ENCODE measurements around the gene CPED1.

DNA sequence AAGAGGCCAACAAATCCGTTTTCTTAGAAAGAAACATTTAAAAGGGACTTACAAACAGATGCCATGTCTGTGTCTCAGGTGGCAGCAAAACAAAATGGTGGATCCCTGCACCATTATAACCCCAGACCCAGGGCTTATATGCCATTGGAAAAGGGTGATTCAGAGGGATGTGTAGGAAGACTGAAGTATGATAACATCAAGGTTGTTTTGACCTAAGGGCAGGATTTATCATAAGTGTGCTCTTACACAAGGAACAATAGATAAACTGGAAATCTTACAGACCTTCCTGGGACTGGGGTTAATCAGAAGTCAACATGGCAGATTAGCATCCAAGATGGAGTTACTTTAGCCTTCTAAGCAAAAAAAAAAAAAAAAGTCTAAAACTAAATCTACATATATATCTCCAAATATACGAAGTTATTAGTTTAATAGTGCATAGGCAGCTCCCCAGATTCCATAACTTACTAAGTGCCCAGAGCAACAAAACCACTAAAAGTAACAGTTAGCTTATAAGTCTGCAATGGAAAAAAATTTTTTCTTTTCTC, 306.0 kb downstream of the CPED1 start:
- TF ChIP-seq CTCF (IDR thresholded peaks at IDR 0.05) (no peak), POLR2A (IDR thresholded peaks at IDR 0.05) (no peak)

Measured in transverse colon (tissue), 3 donors.